HEK293T (cell line): ENCODE results near the gene PTTG1IP.

ENCODE experiments used
- CTCF ChIA-PET: fragments of 350-600 bp; formaldehyde crosslinking; extraction: SDS; loops from one replicate; lab custom pipeline; 2021; ENCODE audit warnings: antibody characterized with exemption, inconsistent platforms; lab: Yijun Ruan, JAX
- POLR2A ChIA-PET: fragments of 350-600 bp; formaldehyde crosslinking; extraction: SDS; loops from one replicate; lab custom pipeline; 2020; ENCODE audit warnings: antibody characterized with exemption, inconsistent platforms; lab: Yijun Ruan, JAX
- DNase-seq: peaks from one replicate; pipeline ENCODE4 v3.0.0; 2012; ENCODE audit warnings: mixed read lengths; ENCODE audit errors: extremely low spot score
- ARNT ChIP-seq: fragments of 450-650 bp; IDR thresholded peaks from 2 replicates; pipeline ENCODE4 v1.6.1; 2017; ENCODE audit warnings: mild to moderate bottlenecking
- BHLHE40 ChIP-seq: fragments of 450-650 bp; IDR thresholded peaks from 2 replicates; pipeline ENCODE4 v1.6.1; 2016; ENCODE audit warnings: mild to moderate bottlenecking, moderate library complexity, borderline replicate concordance
- CTBP1 ChIP-seq: fragments of 450-650 bp; IDR thresholded peaks from 2 replicates; pipeline ENCODE4 v1.6.1; 2016; ENCODE audit warnings: borderline replicate concordance
- ELF4 ChIP-seq: fragments of 450-650 bp; IDR thresholded peaks from 2 replicates; pipeline ENCODE4 v1.6.1; 2017; ENCODE audit warnings: antibody characterized with exemption
- FOXA1 ChIP-seq: fragments of 450-650 bp; IDR thresholded peaks from 2 replicates; pipeline ENCODE4 v1.6.1; 2016; ENCODE audit warnings: mild to moderate bottlenecking
- FOXK2 ChIP-seq: fragments of 450-650 bp; IDR thresholded peaks from 2 replicates; pipeline ENCODE4 v1.6.1; 2016; ENCODE audit warnings: mild to moderate bottlenecking
- FOXM1 ChIP-seq: fragments of 450-650 bp; IDR thresholded peaks from 2 replicates; pipeline ENCODE4 v1.6.1; 2017; ENCODE audit warnings: mild to moderate bottlenecking, borderline replicate concordance
- HDGF ChIP-seq: fragments of 450-650 bp; IDR thresholded peaks from 2 replicates; pipeline ENCODE4 v1.6.1; 2017; ENCODE audit warnings: antibody characterized with exemption, borderline replicate concordance
- L3MBTL2 ChIP-seq: fragments of 450-650 bp; conservative IDR thresholded peaks from 2 replicates; pipeline ENCODE4 v1.6.1; 2016; ENCODE audit warnings: mild to moderate bottlenecking
- LEF1 ChIP-seq: fragments of 450-650 bp; IDR thresholded peaks from 2 replicates; pipeline ENCODE4 v1.6.1; 2017; ENCODE audit warnings: mild to moderate bottlenecking, borderline replicate concordance
- NFRKB ChIP-seq: fragments of 450-650 bp; IDR thresholded peaks from 2 replicates; pipeline ENCODE4 v1.6.1; 2016; ENCODE audit warnings: mild to moderate bottlenecking, moderate library complexity
- SP1 ChIP-seq: fragments of 450-650 bp; IDR thresholded peaks from 2 replicates; pipeline ENCODE4 v1.6.1; 2017
- SUZ12 ChIP-seq: fragments of 450-650 bp; IDR thresholded peaks from 2 replicates; pipeline ENCODE4 v1.6.1; 2016; ENCODE audit warnings: mild to moderate bottlenecking
- TARDBP ChIP-seq: fragments of 450-650 bp; IDR thresholded peaks from 2 replicates; pipeline ENCODE4 v1.6.1; 2016
- ZNF384 ChIP-seq: fragments of 450-650 bp; IDR thresholded peaks from 2 replicates; pipeline ENCODE4 v1.6.1; 2016
- TF ChIP-seq, protein P1 (sequence below): fragments of 450-650 bp; IDR thresholded peaks from 2 replicates; pipeline ENCODE4 v1.6.1; 2016

PTTG1IP gene

DNA sequence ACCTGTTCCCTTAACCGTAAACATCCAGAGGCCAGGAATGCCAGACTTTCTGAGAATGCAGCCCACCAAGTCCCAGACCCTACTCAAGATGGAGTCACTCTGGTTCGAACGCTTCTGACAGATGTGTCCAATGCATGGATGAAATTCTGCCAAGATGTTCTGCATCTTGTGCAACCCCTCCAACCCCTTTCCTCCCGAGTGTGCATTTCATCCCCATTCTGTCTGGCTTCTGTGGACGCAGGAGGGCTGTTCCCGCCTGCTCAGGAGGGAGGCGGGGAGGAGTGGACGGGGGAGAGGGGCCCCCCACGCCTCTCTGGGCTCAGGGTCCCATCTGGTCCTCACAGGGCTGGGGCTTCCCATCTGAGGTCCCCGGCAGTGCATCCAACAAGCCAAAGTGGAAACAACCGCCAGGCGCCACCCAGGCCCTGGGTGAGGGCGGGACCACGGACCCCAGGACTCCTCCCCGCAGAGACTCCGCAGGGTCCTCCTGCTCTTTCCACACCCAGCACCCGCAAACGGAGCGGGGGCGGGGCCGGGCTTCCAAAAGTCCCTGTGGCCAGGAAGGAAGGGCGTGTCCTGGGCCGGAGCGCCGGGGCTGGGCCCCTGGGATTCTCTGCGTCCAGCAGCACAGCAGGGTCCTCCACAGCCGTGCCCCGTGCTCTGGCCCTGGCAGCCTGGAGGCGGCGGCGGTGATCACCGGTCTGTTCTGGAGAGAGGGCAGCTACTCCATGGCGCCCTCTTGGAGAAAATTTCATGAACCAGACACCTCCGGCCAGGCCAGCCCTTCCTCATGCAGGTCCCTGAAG, 27.9 kb downstream of the PTTG1IP start:
- TF ChIP-seq TARDBP (no peak), BHLHE40 (no peak), HDGF (no peak), FOXA1 (no peak), FOXM1 (no peak), CTBP1 (no peak), LEF1 (no peak), L3MBTL2 (no peak; the same call in 1 of the 2 replicates), ZNF384 (no peak), SP1 (no peak)
- TF ChIP-seq, protein P1, sequence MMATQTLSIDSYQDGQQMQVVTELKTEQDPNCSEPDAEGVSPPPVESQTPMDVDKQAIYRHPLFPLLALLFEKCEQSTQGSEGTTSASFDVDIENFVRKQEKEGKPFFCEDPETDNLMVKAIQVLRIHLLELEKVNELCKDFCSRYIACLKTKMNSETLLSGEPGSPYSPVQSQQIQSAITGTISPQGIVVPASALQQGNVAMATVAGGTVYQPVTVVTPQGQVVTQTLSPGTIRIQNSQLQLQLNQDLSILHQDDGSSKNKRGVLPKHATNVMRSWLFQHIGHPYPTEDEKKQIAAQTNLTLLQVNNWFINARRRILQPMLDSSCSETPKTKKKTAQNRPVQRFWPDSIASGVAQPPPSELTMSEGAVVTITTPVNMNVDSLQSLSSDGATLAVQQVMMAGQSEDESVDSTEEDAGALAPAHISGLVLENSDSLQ = no peak
- ChIA-PET POLR2A (interaction anchor here (0.8 to 1.2 kb wide), 2 partner anchors 28 to 44 kb away, joined by 3 read pairs; partner anchors contain the start of genes PTTG1IP and UBE2G2), CTCF (no interaction called here)
- peak; percentile 73 for DNase-seq

DNA sequence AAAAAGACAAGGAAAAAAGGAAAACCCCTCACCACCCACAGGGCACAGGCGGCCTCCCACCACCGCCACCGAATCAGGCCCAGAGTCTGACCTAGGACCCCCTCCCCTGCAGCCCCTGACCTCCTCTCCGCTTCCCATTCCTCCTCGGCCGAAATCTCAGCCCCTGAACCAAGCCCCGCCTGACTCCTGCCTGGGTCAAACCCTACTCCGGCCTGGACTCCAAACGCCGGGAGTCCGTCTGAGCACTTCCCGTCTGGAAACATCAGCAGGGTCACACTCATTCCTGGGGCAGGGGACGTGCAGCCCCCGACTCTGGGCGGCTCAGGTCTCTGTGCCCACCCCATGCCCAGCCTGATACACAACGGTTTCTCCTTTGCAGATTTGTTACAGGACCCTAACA, 29.2 kb downstream of the PTTG1IP start:
- no peak for DNase-seq
- TF ChIP-seq FOXA1 (no peak), ZNF384 (no peak), CTBP1 (no peak), BHLHE40 (no peak), LEF1 (no peak), SUZ12 (no peak), NFRKB (no peak), L3MBTL2 (no peak), ELF4 (no peak), TARDBP (no peak)
- TF ChIP-seq, protein P1 = no peak
- CTCF ChIA-PET = no interaction called here
- POLR2A ChIA-PET = no interaction called here

DNA sequence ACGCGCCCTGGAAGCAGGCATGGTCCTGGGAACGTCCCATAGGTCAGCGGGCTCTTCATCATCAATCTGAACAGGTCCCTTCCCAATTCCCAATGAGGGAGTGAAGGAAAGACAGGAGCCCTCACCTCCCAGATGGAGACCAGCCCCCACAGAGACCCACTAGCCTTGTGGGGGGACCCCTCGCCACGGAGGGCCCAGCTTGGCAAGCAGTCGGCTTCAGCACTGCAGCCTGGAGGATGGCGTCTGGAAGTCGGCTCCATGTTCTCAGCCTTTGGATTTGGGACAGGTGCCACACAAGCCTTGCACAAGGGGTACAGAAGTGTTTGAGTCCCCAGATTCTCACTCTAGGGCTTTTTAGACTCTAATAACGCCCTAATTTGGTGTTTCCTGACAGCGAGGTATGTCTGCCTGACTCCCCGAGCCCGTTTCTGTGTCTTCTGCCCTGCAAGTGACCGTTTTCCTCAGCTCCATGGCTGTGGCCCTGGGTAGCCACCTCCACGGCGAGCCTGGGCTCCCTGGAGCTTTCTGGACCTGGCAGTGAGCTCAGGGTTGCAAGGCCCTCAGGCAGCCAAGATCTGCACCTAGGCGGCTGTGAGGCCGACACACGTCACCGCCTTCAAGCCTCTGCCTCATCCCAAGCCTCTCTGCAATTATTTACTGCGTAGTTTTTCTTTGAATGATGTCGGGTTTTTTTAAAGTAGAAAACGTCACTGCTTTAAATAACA, 30.6 kb downstream of the PTTG1IP start:
- ChIA-PET CTCF (no interaction called here), POLR2A (no interaction called here)
- DNase-seq = no peak
- no peak for TF ChIP-seq SUZ12

DNA sequence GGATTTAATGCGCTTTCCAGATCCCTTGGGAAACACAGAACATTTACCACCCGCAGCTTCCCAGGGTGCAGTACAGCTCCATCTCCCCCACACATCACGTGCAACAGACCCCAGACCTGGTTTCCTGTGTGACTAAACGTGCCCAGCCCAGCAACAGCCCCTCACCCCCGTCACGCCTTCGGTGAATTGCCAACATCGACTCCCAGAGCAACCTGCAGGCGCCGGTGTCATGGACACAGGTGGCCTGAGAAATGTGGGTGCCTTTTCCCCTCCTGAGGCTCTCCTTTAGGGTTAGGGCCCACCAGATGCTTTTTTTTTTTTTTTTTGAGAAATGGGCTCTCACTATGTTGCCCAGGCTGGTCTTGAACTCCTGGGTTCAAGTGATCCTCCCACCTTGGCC, 31.4 kb downstream of the PTTG1IP start:
- DNase-seq = no peak
- ChIA-PET CTCF (no interaction called here), POLR2A (no interaction called here)
- TF ChIP-seq FOXM1 (no peak), ZNF384 (no peak), TARDBP (no peak), NFRKB (no peak), SP1 (no peak), LEF1 (no peak), HDGF (no peak), ELF4 (no peak), BHLHE40 (no peak), FOXK2 (no peak), L3MBTL2 (no peak), CTBP1 (no peak), ARNT (no peak), FOXA1 (no peak)
- TF ChIP-seq, protein P1 = no peak

DNA sequence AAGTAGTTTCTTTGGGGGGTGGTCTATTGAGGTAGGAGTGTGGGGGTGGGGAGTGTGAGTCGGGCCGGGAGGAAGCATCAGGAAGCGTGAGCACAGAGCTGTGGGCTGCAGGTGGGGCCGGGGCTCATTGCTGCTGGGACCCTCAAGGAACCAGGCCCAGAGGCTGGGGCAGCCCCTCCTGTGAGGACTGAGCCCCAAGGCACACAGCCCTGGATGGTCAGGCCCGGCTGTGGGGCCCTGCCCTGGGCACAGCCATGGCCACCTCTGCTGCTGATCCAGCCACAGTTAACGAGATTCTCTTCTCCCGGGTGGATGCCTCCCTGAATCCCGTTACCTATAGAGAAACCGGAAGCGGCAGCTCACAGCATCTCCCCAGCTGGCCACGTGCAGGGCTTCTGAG, 32.7 kb downstream of the PTTG1IP start:
- POLR2A ChIA-PET = interaction anchor here (0.9 kb wide), 1 partner anchor 23 kb away, joined by 3 read pairs; the partner anchor contains the start of gene SUMO3

More for the DNA sequence above, 32.7 kb downstream of the PTTG1IP start:
- CTCF ChIA-PET = no interaction called here
- TF ChIP-seq FOXK2 (no peak), ZNF384 (no peak), L3MBTL2 (no peak), NFRKB (no peak), HDGF (no peak), ELF4 (no peak), LEF1 (no peak), TARDBP (no peak), CTBP1 (no peak), FOXM1 (no peak), FOXA1 (no peak), SUZ12 (no peak), SP1 (no peak), ARNT (no peak), BHLHE40 (no peak)
- TF ChIP-seq, protein P1 = no peak
- no peak for DNase-seq
